T1000 (cell line): ENCODE measurements around the gene LIMS3.
"Not testable (repeated sequence)": the region's sequence is repeated elsewhere in the genome, so short reads cannot be mapped to it uniquely, and the experiment has no call there.

ENCODE experiments used
- DNase-seq: peaks from one replicate; lab custom pipeline; 2025; ENCODE audit warnings: mixed read lengths; lab: John Stamatoyannopoulos, UW

LIMS3 gene

DNA sequence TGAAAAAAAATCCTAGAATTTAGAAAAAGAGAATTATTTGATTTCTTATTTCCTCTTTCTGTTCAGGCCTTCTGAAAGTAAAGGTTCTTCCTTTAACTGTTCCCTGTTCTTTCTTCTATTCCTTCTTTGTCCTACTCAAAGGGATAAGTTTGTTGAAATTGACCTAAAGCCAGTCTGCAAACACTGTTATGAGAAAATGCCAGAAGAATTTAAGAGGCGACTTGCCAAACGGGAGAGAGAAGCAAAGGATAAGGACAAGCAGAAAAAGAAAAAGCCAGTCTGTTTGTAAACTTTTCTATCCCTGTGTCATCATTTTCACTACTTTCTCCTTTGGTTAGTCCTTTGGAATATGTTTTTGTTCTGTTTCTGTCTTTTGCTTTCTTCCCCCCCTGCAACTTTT lies 26.0 kb downstream of the LIMS3 start:
- not testable (repeated sequence) for DNase-seq

- DNase-seq: not testable (repeated sequence)
Measured at GRCh38 chr2:109927803-109928202, 29.3 kb downstream of the LIMS3 start.

- DNase-seq: not testable (repeated sequence)
Measured at GRCh38 chr2:109929222-109929621, 30.7 kb downstream of the LIMS3 start.

- DNase-seq: not testable (repeated sequence)
Measured at GRCh38 chr2:109936534-109936933, 38.0 kb downstream of the LIMS3 start.

DNA sequence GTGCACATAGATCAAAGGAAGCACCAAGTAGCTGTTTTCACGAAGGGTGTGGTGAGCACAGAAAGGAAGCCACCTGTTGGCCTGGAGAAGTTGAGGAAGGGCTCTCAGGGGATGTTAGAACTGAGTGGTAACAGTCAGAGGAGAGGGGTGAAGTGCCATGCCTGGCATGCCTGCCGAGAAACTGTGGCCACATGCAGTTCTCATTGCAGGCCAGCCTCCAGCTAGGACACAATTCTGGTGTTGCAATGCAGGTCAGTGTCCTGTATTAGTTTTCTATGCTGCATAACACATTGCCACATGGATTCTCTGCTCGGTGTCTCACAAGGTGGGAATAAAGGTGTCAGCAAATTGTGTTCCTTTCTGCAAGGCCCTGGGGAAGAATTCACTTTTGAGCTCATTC lies 46.9 kb downstream of the LIMS3 start:
- not testable (repeated sequence) for DNase-seq

- DNase-seq: not testable (repeated sequence)
Measured at GRCh38 chr2:109947262-109947958, 48.9 kb downstream of the LIMS3 start.

GRCh38 chr2:109947959-109948520 lies 49.6 kb downstream of the LIMS3 start:
- DNase-seq: not testable (repeated sequence)

DNA sequence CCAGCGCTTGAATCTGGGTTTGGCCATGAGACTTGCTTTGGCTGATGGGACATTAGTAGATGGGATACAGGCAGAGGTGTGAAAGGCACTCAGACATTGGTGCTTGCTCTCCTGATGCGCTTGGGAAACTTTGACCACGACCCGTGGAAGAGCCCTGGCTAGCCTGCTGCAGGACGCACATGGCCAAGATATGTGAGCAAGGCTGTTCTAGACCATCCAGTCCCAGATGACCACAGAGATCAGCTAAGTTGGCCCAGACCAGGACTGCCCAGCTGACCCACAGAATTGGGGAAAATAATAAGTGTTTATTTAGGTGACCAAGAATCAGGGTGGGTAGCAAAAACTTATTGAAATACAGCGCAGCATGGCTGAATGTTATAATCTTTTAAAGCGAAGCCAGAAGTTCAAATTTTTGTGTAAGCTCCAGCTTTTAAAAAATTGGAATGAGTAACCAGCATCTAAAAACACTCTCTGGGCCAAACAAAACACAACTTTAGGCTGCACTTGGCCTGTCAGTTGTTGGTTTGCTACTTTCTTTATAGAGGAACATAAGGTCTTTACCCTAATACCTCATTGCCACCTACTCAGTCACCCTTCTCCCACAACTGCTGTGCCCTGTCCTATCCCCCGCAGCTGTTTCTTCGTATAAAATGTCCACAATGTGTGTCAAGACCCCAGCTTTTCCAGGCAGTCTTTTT lies 51.8 kb downstream of the LIMS3 start:
- DNase-seq: not testable (repeated sequence)

GRCh38 chr2:109963942-109964341 lies 65.5 kb downstream of the LIMS3 start:
- DNase-seq: not testable (repeated sequence)

GRCh38 chr2:109965482-109965881 lies 67.0 kb downstream of the LIMS3 start:
- not testable (repeated sequence) for DNase-seq

- DNase-seq: not testable (repeated sequence)
Measured at GRCh38 chr2:109966107-109966736, 67.7 kb downstream of the LIMS3 start.

GRCh38 chr2:109966858-109967257 lies 68.4 kb downstream of the LIMS3 start:
- not testable (repeated sequence) for DNase-seq

DNA sequence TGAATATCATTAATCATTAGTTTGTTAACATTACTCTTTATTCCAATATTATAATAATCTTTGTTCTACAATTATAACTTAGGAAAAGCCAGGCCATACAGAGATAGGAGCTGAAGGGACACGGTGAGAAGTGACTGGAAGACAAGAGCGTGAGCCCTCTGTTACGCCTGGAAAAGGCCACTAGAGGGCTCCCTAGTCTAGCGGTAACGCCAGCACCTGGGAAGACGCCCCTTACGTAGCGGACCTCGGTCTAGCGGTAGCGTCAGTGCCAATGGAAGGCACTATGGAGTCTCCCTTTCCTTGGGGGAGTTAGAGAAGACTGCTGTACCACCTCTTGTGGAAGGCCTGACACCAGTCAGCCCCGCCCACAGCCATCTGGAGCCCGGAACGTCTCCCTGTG lies 71.4 kb downstream of the LIMS3 start:
- DNase-seq: not testable (repeated sequence)

DNA sequence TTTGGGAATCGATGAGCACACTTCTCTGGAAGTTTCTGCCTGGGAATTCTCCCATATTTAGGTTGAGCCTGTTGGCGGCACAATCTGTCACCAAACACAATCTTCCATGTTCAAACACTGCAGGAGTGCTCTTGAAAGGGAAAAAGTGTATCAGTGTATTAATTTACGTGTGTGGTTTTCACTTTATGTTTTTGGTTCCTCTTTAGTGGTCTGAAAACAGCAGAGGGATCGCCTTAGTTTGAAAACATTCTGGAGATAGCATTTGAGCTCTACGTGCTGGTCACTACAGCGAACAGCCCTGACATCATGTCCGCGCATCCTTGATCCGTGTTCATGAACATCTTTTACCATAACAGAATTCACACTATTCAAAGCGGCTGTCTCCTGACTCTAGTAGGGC lies 73.2 kb downstream of the LIMS3 start:
- DNase-seq: not testable (repeated sequence)
